ENCODE results near the gene SNCAIP.

DNA sequence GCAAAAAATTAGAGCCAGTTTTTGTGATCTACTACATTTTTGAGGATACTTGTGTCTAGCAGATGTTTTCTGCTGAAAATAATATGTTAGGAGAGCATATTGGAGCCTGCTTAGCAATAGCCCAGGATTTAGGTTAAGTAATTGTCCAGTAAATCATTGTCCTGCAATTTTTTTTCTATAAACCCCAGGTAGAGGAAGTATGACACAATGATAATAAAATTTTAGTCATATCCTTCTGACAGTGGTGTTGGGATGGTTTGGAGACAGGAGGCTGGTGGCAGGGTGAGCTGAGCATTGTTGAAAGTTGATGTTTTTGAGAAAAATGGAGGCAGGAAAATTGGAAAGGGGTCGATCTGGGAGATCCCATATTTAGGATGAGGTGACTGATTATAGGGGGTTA is 3.5 kb downstream of the SNCAIP start:
- TF ChIP-seq, protein P1, sequence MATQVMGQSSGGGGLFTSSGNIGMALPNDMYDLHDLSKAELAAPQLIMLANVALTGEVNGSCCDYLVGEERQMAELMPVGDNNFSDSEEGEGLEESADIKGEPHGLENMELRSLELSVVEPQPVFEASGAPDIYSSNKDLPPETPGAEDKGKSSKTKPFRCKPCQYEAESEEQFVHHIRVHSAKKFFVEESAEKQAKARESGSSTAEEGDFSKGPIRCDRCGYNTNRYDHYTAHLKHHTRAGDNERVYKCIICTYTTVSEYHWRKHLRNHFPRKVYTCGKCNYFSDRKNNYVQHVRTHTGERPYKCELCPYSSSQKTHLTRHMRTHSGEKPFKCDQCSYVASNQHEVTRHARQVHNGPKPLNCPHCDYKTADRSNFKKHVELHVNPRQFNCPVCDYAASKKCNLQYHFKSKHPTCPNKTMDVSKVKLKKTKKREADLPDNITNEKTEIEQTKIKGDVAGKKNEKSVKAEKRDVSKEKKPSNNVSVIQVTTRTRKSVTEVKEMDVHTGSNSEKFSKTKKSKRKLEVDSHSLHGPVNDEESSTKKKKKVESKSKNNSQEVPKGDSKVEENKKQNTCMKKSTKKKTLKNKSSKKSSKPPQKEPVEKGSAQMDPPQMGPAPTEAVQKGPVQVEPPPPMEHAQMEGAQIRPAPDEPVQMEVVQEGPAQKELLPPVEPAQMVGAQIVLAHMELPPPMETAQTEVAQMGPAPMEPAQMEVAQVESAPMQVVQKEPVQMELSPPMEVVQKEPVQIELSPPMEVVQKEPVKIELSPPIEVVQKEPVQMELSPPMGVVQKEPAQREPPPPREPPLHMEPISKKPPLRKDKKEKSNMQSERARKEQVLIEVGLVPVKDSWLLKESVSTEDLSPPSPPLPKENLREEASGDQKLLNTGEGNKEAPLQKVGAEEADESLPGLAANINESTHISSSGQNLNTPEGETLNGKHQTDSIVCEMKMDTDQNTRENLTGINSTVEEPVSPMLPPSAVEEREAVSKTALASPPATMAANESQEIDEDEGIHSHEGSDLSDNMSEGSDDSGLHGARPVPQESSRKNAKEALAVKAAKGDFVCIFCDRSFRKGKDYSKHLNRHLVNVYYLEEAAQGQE (IDR thresholded peaks at IDR 0.05; ENCODE audit: borderline replicate concordance) = no peak
- TF ChIP-seq, protein P1 (CRISPR knock-in tag; IDR thresholded peaks at IDR 0.05; ENCODE audit: low read depth) = no peak
- TF ChIP-seq RFX5 (IDR thresholded peaks at IDR 0.05; ENCODE audit: low read depth, low read length) (no peak), ZNF764 (CRISPR knock-in tag; IDR thresholded peaks at IDR 0.05; ENCODE audit: low read depth) (no peak)
- TF ChIP-seq, protein P2, sequence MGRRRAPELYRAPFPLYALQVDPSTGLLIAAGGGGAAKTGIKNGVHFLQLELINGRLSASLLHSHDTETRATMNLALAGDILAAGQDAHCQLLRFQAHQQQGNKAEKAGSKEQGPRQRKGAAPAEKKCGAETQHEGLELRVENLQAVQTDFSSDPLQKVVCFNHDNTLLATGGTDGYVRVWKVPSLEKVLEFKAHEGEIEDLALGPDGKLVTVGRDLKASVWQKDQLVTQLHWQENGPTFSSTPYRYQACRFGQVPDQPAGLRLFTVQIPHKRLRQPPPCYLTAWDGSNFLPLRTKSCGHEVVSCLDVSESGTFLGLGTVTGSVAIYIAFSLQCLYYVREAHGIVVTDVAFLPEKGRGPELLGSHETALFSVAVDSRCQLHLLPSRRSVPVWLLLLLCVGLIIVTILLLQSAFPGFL (CRISPR knock-in tag; IDR thresholded peaks at IDR 0.05) = no peak
- TF ChIP-seq, protein P3, sequence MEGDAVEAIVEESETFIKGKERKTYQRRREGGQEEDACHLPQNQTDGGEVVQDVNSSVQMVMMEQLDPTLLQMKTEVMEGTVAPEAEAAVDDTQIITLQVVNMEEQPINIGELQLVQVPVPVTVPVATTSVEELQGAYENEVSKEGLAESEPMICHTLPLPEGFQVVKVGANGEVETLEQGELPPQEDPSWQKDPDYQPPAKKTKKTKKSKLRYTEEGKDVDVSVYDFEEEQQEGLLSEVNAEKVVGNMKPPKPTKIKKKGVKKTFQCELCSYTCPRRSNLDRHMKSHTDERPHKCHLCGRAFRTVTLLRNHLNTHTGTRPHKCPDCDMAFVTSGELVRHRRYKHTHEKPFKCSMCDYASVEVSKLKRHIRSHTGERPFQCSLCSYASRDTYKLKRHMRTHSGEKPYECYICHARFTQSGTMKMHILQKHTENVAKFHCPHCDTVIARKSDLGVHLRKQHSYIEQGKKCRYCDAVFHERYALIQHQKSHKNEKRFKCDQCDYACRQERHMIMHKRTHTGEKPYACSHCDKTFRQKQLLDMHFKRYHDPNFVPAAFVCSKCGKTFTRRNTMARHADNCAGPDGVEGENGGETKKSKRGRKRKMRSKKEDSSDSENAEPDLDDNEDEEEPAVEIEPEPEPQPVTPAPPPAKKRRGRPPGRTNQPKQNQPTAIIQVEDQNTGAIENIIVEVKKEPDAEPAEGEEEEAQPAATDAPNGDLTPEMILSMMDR (IDR thresholded peaks at IDR 0.05 in 2 of 3, conservative IDR thresholded peaks at IDR 0.05 in 1 of 3; ENCODE audit: insufficient read depth in 2 of 3, low read depth in 1 of 3, low read length in 3 of 3) = no peak
